Stimulated activated CD4-positive, alpha-beta T cell treated with anti-CD3 and anti-CD28 coated beads, Interleukin-4, amount 100 ng/mL, for 24 hours (primary cell): Measurements from ENCODE around the gene STAM2.
"Not testable (repeated sequence)": the region's sequence is repeated elsewhere in the genome, so short reads cannot be mapped to it uniquely, and the experiment has no call there.

Experiments
- DNase-seq: peaks from one replicate; pipeline ENCODE4 v3.0.0-alpha.2; 2020

STAM2 gene

DNA sequence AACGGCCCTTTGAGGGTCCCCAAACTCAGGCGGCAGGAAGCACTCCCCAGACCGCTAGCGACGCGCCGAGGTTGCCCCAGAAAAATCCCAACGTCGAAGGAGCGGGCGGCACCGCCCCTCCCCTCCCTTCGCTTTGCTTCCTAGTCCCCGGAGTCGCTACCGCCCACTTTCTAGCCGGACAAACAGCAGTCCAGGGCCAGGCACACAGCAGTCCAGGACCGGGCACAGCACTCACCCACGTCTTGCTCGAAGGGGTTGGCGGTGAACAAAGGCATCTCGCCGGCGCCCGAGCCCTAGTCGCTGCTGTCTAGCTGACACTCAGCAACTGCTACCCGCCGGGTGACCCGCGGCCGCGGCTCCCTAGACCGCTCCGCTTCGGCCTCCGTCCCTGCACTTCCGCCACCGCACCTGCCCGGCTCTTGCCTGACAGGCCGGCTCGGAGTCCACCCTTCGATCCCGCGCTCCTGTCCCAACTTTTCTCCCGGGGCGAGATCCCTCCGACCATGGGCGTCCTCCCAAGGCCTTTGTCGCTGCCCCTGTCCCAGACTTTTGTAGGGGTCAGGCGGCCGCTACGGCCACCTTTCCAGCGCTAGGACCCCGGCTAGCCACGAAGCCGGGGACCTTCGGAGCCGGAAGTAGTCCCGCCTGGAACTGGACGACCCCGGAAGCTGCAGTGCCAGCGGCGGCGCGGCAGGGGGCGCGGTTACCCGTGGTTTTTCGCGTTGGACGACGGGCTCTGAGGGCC lies at the start of gene STAM2:
TSS of gene STAM2 (minus strand) at position 396 of the 745 bp plus-strand sequence. CDS start at position 275, 121 bp downstream.
- peak; percentile 94 for DNase-seq

DNA sequence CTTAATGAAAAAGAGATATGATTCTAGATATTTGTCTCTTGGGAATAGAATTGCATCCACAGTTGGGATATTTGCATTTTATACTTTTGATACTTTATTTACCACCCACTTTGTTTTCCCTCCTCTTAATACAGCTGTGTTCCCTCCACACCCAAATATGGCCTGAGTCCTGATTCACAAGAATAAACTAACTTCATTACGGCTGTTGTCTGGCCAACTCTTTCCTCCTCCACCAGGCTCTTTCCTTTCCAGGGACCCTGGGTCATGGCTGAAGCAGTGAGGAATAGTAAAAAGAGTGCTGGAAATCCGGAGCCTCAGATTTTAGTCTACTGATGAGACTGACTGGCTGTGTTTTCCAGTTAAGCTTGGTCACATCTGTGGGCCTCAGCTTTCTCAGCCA lies 48.4 kb upstream of the STAM2 start:
- no peak for DNase-seq

DNA sequence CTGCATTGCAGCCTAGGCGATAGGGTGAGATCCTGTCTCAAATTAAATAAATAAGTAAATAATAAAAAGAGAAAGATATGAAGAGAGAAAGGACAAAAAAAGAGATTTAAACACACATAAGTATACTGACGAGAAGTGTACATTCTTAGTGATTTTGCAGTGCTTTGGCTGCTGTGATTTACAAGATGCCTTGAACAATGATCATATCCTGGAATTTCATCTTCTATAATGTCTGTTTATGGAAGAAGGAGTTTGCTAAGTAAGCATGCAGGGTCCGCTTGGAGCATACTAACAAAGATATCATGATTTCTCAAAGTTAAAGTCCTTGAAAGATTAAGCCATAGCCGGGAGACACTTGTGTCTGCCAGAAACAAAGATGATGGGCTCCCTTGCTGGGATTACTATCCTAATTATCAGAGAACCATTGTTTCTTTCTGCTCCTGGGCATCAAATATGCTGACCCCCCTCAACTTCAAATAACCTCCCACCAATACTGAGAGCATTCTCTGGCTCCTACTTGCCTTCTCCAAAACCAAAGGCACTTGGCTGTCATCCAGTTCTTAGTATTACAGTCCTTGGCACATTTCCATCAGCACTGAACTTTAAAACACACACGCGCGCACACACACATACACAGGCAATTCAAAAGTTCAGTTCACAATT lies 47.5 kb upstream of the STAM2 start:
- DNase-seq = no peak

DNA sequence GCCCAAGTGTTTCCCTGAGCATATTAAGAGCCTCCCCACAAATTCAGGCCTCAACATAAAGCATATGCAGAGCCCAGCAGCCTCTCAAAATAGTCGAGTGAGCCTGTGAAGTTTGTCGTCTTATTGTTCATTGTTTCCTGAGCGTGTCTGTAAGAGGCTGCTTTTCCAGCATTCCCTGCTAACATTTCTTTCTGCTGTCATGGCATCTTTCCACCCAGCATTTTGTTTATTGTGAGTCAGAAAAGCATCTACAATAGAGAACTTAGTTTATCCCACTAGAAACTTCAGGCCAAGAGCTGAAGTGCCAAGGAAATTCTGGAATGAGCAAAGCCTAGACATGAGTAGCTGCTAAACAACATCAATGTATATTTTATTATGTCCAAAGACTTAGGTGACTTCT lies 46.3 kb upstream of the STAM2 start:
- no peak for DNase-seq

DNA sequence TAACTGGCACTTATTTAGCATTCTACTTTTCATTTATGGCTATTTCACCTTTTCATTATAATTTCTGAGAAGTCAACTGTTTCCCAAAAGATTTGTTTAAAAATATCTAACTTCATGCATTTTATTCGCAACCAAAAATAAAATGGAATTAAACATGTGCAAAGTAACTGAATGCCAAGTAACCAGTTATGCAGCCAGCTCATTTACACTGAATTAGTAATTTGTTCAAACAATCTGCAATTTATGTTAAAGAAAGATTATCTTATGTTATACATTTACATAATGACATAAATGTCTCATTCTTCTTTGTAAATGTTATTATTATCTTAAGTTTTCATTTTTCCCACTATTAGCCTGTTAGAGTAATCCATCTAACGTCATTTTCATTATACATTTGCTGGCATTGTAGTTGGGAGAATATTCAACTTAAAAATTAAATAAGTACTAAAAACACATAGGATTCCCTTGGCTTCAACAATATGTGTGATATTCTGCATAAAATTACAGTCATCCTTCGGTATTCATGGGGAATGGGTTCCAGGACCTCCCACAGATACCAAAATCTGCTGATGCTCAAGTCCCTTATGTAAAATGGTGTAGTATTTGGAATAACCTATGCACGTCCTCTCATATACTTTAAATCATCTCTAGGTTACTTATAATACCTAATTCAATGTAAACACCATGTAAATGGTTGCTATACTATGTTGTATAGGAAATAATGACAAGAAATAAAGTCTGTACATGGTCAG lies 43.7 kb upstream of the STAM2 start:
- DNase-seq = no peak

DNA sequence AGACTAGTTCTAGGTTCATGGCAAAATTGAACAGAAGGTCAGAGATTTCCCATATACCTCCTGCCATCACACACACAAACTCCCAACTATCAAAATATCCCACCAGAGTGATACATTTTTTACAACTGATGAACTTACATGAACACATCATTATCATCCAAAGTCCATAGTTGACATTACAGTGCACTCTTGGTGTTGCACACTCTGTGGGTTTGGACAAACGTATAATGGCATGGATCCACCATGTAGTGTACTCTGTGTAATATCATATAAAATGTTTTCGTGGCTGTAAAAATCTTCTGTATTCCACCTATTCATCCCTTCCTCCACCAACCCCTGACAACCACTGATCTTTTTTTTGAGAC lies 25.9 kb upstream of the STAM2 start:
- no peak for DNase-seq

DNA sequence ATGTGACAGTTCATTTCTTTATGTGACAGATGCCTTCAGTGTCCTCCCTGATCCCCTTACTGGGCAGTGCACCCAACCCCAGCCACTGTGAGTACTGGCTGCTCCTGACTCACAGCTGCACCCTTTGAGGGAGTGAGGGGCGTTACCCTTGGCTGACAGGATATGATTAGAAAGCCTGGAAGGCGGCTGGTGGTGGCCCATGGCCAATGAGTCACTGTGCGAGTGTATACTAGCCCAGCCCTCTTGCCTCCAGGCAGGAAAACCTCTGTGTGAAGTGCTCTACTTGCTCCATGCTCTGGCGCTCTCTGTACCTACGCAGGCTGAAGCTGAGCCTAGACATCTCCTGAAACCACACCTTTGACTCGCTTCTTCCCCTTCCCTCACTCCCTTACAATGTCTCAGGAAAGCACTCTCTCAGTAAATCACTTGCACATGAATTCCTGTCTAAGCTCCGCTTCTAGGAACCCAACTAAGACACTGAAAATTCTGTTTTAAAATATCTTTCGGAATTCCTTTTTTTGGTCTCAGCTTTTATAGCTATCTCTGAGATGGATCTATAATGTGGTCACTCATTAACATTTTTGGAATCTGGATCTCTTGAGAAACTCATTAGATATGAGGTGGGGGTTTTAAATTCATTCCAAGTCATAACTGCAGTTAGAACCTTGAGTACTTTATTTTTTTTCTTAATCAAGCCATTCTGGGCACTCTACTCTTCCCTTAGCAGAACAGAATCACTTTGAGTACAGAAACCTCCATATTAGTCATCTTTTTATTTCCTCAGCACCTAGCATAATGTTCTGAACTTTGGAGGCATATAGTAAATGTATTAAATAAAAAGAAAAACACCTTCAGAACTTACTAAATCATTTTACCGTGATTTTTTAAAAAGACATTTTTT lies 25.3 kb upstream of the STAM2 start:
- DNase-seq = peak; percentile 7

DNA sequence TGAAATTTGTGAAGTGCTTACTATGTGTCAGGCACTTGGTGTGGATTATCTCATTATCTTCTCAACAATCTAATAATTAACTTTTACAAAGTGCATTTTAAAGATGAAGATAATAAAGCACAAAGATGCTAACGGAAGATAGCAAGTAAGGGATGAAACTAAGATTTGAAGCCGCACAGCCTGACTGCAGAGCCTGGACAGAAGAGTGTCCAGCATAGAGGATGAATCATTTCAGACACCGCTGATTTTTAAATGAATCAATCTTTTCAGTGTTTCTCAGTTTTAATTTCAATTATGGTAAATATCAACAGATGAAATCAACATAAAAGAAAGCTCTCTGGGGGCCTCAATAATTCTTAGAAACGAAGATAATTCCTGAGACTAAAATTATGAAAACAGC lies 24.5 kb upstream of the STAM2 start:
- DNase-seq = no peak

DNA sequence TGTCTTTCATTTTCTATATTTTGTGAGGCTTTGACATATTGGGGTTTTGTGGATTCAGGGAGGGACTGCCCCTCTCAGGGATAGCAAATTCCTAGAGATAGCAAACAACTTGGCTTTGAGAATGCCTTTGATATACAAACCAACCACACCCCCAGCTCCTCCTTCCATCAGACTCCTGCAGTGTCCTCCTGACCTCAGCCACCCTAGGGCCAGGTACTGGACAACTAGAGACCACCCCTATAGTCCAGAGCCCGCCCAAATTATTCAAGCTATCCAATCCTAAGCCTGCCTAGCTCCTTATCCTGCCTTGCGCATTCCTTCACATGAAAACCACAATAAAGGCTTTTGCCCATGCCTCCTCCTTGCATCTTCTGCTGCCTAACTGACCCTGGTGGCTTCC lies 22.9 kb upstream of the STAM2 start:
- no peak for DNase-seq

DNA sequence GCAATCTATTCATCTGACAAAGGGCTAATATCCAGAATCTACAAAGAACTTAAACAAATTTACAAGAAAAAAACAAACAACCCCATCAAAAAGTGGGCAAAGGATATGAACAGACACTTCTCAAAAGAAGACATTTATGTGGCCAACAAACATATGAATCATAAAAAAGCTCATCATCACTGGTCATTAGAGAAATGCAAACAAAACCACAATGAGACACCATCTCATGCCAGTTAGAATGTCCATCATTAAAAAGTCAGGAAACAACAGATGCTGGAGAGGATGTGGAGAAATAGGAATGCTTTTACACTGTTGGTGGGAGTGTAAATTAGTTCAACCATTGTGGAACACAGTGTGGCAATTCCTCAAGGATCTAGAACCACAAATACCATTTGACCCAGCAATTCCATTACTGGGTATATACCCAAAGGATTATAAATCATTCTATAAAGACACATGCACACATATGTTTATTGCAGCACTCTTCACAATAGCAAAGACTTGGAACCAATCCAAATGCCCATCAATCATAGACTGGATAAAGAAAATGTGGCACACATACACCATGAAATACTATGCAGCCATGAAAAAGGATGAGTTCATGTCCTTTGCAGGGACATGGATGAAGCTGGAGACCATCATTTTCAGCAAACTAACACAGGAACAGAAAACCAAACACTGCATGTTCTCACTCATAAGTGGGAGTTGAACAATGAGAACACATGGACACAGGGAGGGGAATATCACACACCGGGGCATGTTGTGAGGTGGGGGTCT lies 22.1 kb upstream of the STAM2 start:
- not testable (repeated sequence) for DNase-seq

DNA sequence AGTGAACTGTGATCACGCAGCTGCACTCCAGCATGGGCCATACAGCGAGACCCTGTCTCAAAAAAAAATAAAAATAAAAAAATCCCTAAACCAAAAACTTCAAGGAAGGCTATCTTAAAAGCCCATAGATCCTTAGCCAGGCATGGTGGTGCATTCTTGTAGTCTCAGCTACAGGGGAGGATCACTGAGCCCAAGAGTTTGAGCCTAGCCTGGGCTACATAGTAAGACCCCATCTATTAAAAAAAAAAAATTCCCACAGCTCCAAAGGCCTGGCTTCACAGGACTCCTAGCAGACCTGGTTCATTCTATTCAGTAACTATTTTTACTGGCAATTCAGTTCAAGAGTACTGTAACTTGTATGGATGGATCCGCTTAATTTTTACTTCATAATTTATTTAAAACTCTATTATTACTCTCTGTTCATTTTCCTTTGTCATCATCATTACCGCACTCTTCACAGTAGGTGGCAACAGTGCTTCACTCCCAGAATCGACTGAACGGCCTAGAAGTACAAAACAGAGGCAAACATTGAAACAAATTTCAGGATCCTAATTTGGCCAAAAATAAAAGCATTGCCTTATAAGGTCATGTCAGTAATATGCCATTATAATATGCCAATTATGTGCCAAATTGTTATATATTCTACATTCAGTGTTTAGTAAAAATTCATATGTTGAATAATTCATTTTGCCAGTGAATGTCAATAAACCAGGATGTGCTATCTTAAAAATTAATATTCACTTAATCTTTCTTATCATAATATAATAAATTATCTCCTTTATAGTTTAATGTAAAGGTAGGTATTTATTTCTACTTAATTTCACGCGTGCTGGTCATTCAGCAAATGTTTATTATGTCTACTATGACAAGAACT lies 14.3 kb upstream of the STAM2 start:
- DNase-seq = no peak

DNA sequence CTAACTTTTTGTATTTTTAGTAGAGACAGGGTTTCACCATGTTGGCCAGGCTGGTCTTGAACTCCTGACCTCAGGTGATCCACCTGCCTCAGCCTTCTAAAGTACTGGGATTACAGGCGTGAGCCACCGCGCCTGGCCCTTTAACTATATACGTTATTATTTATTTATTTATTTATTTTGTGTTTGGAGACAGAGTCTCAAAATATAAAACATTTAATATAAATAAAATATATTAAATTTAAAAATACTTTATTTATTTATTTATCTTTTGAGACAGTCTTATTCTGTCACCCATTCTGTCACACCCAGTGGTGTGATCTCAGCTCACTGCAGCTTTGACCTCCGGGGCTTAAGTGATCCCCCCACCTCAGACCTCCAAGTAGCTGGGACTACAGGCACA lies 11.2 kb upstream of the STAM2 start:
- not testable (repeated sequence) for DNase-seq

DNA sequence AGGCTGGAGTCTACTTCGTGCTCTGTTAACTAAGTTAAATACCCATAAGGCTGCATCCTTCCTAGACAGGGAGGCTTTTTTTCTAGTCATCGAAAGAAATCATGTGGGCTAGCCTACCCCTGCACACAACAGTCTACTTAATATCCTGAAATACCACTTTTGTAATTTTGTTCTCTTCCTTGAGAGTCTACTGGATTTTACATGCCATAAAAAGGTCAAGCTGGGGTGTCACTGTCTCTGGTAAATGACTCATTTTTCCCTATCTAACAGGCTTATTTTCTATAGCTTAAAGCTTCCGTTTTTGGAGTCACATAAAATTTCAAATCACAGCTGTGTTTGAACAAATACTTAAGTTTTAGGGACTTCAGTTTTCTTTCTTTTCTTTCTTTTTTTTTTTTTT lies 10.7 kb upstream of the STAM2 start:
- no peak for DNase-seq

DNA sequence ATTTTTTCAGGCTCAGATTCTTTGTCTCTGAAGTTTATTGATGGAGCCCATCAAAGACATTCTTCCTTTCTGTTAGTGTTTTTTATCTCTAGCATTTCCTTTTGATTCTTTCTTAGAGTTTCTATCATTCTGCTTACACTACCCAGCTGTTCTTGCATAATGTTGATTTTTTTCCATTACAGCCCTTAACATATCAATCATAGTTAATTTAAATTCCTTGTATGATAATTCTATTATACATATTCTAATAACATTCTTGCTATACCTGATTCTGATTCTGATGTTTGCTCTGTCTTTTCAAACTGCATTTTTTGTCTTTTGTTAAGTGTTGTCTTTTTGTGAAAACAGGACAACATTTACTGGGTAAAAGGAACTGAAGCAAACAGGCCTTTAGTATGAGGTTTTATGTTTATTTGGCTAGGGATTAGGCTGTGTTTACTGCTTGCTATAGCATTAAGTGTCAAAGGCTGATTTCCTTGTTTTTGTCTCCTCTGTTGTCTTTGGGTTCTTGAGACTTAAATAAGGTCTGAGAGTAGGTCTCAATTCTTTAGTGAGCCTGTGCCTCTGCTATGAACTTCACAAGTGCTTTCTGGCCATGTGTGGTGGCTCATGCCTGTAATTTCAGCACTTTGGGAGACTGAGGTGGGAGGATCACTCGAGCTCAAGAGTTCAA lies 8.0 kb upstream of the STAM2 start:
- DNase-seq = no peak

DNA sequence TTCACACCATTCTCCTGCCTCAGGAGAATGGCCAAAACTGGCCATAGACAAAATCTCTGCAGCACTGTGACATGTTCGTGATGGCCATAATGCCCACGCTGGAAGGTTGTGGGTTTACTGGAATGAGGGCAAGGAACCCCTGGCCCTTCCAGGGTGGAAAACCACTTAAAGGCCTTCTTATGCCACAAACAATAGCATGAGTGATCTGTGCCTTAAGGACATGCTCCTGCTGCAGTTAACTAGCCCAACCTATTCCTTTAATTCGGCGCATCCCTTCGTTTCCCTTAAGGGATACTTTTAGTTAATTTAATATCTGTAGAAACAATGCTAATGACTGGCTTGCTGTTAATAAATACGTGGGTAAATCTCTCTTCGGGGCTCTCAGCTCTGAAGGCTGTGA lies 2.1 kb upstream of the STAM2 start:
- DNase-seq = not testable (repeated sequence)

DNA sequence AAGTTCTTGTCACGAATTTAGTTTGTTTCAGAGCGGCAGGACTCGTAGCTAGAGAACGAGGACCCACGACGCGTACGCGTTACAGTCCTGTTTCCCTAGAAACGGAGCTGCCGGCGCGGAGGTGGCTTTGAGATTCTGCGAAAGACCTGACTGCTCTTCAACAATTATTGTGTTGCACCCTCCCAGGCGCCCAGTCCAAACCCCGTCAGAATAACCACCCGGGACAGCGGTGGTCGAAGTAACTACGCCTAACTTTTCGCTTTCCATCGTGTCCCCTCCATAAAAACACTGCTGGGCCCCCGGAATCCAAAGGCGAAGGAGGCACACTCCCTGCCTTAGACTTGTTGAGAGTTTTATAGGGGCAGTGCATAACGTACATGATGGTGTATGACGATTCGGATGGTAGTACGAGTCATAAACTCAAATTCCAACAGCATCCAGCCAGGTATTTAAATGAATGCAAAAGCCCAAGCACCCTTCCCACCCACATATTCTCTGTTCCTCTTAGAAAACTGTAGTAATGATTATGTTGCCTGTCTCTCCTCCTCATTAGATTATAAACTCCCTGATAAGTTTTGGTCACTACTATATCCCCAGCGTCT lies 651 bp upstream of the STAM2 start:
- no peak for DNase-seq

DNA sequence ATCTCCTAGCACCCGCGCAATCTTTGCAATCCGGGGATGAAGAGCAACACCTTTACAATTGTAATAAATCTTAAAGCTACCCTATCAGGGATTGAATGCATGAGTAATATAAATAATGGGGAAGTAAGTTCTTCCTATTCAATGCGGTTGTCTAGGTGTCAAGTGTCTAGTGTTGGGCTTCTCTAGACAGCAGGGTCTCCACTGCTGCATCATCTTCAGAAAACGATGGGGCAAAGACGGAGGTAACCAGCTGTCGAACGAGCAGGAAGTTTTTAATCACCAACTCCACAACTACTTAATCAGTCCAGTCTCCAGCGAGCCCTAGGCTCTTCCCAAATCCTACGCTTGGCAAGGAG lies 573 bp downstream of the STAM2 start:
- no peak for DNase-seq

DNA sequence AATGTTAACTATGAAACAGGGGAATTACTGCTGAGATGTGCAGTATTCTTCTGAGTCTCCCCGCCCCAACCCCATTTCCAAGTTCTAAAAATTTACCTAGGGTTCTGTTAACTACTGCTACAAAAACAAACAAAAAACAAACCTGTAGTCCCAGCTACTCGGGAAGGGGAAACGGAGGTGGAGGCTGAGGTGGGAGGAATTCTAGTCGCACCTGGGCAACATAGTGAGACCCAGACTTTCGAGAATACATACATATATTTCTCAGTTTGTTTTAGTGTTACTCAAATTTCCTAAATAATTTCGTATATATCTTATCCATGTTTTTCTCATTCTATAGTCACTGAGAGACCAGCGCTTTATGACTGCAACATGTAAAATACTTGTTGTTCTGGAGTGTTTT lies 989 bp downstream of the STAM2 start:
- DNase-seq = no peak

DNA sequence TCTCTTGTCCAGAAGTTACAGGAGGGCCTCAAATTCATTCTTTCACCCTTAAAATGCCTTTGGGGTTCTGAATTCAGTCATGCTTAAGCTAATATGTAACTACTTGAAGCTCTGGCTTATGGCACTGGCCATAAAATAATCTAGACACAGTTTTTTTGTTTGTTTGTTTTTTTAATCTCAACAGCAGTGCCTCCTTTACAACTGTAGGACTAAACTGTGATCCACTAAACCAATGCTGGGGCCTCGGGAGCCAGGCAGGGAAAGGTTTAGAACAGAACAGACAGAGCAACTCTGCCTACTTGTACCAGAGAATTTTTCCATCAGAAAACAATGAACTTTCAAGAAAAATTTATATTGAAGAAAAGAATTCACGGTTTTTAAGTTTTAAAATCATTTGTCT lies 1.7 kb downstream of the STAM2 start:
- no peak for DNase-seq

DNA sequence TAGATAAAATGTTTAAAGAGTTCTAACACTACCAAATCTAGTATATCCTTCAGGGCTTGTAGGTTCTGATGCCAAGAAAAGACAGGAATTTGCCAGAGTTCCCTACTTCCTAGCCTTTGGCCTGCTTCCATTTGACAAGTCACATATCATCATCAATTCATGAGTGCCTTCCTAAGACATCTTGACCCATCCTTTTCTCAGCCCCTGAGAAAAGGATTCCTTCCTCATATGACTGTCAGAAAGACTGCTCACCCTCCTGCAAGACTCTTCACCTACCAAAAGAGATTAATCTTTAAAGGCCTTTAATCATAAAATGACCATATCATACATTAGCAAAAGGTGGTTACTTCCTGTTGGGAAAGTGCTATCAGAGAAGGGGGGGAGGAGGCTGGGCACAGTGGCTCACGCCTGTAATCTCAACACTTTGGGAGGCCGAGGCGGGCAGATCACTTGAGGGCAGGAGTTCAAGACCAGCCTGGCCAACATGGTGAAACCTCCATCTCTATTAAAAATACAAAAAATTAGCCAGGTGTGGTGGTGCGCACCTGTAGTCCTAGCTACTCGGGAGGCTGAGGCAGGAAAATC lies 3.3 kb downstream of the STAM2 start:
- DNase-seq = not testable (repeated sequence)
